SU-DHL-6 (cell line): ENCODE measurements around the gene XIRP1.

Experiments used
- CTCF ChIP-seq: fragments of 200-600 bp; sonication (generic); IDR thresholded peaks from one replicate; pipeline ENCODE4 v1.5.1; 2017; ENCODE audit warnings: antibody characterized with exemption, mild to moderate bottlenecking, low read length, moderate library complexity; ENCODE audit not compliant: insufficient read depth, poor library complexity, severe bottlenecking
- EZH2phosphoT487 ChIP-seq: fragments of 200-600 bp; sonication (generic), shearing (Covaris generic); conservative IDR thresholded peaks from 2 replicates; pipeline ENCODE4 v1.6.1; 2018; ENCODE audit warnings: mild to moderate bottlenecking, antibody characterized with exemption, low read length, moderate library complexity, mixed read lengths

- TF ChIP-seq CTCF (no peak), EZH2phosphoT487 (no peak)
Measured at GRCh38 chr3:39177708-39178332, 14.6 kb downstream of the XIRP1 start.
